ENCODE results near the gene GLP2R.

- TF ChIP-seq, protein P1, sequence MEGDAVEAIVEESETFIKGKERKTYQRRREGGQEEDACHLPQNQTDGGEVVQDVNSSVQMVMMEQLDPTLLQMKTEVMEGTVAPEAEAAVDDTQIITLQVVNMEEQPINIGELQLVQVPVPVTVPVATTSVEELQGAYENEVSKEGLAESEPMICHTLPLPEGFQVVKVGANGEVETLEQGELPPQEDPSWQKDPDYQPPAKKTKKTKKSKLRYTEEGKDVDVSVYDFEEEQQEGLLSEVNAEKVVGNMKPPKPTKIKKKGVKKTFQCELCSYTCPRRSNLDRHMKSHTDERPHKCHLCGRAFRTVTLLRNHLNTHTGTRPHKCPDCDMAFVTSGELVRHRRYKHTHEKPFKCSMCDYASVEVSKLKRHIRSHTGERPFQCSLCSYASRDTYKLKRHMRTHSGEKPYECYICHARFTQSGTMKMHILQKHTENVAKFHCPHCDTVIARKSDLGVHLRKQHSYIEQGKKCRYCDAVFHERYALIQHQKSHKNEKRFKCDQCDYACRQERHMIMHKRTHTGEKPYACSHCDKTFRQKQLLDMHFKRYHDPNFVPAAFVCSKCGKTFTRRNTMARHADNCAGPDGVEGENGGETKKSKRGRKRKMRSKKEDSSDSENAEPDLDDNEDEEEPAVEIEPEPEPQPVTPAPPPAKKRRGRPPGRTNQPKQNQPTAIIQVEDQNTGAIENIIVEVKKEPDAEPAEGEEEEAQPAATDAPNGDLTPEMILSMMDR (IDR thresholded peaks at IDR 0.05; ENCODE audit: poor library complexity, severe bottlenecking) = no peak
- TF ChIP-seq, protein P2, sequence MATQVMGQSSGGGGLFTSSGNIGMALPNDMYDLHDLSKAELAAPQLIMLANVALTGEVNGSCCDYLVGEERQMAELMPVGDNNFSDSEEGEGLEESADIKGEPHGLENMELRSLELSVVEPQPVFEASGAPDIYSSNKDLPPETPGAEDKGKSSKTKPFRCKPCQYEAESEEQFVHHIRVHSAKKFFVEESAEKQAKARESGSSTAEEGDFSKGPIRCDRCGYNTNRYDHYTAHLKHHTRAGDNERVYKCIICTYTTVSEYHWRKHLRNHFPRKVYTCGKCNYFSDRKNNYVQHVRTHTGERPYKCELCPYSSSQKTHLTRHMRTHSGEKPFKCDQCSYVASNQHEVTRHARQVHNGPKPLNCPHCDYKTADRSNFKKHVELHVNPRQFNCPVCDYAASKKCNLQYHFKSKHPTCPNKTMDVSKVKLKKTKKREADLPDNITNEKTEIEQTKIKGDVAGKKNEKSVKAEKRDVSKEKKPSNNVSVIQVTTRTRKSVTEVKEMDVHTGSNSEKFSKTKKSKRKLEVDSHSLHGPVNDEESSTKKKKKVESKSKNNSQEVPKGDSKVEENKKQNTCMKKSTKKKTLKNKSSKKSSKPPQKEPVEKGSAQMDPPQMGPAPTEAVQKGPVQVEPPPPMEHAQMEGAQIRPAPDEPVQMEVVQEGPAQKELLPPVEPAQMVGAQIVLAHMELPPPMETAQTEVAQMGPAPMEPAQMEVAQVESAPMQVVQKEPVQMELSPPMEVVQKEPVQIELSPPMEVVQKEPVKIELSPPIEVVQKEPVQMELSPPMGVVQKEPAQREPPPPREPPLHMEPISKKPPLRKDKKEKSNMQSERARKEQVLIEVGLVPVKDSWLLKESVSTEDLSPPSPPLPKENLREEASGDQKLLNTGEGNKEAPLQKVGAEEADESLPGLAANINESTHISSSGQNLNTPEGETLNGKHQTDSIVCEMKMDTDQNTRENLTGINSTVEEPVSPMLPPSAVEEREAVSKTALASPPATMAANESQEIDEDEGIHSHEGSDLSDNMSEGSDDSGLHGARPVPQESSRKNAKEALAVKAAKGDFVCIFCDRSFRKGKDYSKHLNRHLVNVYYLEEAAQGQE (IDR thresholded peaks at IDR 0.05; ENCODE audit: borderline replicate concordance) = no peak
- TF ChIP-seq TAF1 (IDR thresholded peaks at IDR 0.05; ENCODE audit: low read depth) (no peak), MXI1 (conservative IDR thresholded peaks at IDR 0.05; ENCODE audit: poor library complexity, severe bottlenecking) (no peak), EP300 (conservative IDR thresholded peaks at IDR 0.05; ENCODE audit: poor library complexity, severe bottlenecking) (no peak)
Measured at GRCh38 chr17:9792181-9792840, 33.4 kb upstream of the GLP2R start.
